H4 (cell line): Measurements from ENCODE around the gene TENM4. TPM values are rescaled to one million over a fixed set of nuclear protein-coding genes. Genes with fewer than 3 reads are reported as not detected.

ENCODE experiments used
- DNase-seq: peaks from one replicate; pipeline ENCODE4 v3.0.0-alpha.2; 2015; ENCODE audit warnings: low spot score
- total RNA-seq: library from RNA; depleted of rRNA; stranded (reverse); fragments of >200 nt; shearing (Covaris generic); gene quantifications from 2 replicates; pipeline ENCODE4 v1.2.3, GENCODE V29; 2014

Gene TENM4
- total RNA-seq, 1 experiment from 2014 or later = 0.31 TPM

DNA sequence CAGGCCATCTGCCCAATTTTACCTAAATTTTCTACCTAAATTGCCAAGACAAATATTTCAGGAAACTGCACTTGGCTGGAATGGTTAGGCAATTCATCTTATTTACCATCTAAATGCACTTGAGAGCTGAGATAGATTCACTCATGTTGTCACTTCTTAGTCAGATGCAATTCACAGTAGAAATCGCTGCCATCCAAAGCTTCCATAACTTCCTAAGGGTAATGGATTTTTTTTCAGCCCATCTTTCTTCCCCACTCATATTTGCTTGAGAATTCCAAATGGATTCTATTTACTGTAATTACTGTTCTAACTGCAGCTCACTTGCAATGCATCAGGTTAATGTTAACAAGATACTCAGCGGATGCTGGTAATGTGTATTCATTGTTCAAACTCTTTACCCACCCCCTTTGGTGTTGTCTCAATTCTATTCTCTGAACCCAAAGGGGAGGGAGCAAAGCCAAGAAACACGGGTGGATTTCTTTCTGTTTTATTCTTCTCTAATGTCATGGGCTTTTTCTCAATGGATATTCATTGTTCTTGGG lies 96.0 kb downstream of the TENM4 start:
- no peak for DNase-seq

DNA sequence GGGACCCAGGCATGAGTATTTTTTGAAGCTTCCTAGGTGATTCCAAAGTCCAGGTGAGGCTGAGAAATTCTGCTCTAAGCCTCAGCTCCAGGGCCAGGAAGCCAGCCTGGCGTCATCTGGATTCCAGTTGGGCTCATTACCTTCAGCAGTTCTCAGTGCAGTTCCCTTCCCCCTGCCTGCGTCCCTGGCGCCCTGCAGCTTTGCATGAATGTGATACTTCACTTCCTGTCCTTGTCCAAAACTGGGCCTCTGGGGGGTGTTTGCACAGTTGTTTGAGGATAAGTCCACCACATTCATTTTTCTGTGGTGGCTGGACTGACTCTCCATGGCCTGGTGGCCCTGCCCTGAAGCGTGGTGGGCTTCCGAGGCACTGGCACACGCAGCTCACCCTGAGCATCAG lies 98.1 kb downstream of the TENM4 start:
- DNase-seq = no peak

DNA sequence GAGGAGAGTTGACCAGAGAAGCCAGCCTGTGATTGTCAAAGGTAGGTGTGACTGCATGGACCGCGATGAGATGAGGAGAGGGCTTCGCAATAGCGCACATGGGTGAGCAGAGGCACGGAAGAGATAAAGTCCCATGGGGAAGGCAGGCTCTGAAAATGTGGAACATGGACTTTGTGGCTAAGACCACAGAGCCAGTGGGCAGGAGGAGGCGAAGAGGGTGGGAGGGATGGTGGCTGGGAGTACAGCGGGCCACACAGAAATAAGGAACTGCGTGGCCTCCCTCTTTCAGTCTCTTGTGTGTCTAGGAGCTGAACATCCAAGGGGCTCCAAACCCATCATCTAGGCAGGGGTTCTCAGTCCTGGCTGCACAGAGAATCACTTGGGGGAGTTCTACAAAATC lies 98.6 kb downstream of the TENM4 start:
- no peak for DNase-seq

DNA sequence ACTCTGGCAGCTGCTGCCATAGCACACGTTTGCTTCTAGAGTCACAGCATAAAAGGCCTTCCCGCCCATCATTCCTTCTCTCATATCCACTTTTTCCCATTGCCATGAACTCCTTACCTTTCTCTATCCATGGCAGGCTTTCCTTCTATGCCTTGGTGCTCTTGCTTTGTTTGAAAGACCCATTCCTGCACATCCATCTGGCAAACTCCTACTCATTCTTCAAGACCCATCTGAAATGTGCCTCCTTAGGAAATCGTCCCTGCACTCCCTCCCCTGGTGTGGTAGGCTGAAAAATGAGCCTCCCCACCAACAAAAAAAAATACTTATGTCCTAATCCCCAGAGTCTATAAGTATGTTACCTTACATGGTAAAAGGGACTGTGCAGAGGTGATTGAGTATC lies 100.3 kb downstream of the TENM4 start:
- no peak for DNase-seq

DNA sequence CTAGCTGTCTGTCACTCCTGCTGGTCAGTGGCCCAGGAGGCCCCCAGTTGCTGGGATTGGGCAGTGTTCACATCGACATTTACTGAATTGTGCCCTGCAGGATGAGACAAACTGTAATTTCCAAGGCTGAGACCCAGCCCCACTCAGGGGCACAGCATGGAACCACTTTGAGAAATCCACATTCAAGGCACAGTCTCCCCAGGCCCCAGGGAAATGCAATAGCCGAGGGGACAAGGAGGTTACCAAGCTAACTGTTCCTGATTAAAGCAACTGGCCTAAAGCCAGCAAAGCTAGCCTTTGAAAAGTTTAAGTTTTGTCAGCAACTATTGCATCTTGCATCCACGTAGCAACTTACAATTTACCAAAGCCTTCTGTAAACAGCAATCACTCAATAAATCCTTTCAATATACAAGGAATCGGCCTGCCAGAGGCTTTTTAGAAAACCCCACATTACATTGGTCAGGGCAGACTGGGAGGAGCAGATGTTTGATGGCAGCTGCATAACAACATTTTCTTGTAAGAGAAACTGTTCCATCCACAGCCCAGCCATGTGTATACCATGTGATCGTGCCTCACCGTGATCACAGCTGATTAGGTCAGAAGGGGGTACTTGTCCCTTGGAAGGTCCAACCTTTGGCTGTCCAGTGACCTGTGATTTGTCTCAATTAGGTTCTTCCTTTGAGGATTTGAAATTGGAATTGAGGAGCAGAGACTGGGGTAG lies 103.9 kb downstream of the TENM4 start:
- DNase-seq = no peak

DNA sequence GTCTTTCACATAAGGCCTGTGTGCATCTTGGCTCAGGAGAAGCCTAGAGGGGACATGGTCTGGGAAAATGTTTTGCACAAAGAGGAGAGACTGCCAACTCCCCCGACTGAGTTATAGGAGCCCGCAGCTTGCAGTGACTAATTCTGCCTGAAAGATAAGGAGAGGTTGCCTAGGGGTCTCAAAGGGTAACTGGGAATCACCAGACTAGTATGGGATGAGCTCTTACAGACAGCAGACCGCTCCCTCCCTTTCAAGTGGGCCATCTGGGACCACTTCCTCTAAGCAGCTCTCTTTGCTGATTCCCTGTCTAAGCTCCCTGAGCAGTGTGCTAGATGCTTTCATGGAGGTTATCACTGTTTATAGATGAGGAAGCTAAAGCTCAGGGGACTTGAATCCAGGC lies 105.1 kb downstream of the TENM4 start:
- no peak for DNase-seq

DNA sequence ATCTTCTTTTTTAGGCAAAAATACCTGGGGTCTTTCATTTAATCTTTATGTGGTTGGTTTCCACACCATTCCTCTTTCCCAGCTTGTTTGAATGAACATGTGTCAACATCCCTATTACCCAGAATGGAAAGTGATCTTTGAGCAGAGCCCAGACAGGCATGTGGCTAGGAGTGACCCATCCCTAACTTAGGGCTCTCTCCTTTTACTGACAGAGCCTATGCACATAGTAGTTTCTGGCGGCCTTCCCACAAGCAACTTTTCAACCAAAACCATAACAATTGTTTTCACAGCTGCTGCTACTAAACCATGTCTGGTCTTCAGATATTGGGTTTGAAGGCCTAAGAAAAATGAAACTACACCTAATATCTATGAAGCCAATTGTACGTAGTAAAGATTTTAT lies 107.5 kb downstream of the TENM4 start:
- DNase-seq = no peak

DNA sequence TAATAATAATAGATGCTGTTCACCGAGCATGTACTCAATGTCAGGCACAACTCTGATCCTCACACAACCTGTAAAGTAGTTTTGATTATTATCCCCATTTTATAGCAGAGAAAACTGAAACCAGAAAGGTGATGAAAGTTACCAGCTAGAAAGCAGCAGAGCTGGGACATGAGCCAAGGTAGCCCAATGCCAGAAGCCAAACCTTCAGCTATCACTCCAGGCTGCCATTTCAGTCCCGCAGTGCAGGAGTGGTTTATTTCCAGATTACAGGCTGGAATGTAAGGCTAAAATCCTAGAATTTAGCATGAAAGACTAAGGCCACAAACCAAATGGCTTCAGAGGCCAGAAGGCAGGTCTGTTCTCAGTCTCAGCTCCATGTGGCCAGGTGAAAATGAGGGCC lies 108.8 kb downstream of the TENM4 start:
- no peak for DNase-seq

DNA sequence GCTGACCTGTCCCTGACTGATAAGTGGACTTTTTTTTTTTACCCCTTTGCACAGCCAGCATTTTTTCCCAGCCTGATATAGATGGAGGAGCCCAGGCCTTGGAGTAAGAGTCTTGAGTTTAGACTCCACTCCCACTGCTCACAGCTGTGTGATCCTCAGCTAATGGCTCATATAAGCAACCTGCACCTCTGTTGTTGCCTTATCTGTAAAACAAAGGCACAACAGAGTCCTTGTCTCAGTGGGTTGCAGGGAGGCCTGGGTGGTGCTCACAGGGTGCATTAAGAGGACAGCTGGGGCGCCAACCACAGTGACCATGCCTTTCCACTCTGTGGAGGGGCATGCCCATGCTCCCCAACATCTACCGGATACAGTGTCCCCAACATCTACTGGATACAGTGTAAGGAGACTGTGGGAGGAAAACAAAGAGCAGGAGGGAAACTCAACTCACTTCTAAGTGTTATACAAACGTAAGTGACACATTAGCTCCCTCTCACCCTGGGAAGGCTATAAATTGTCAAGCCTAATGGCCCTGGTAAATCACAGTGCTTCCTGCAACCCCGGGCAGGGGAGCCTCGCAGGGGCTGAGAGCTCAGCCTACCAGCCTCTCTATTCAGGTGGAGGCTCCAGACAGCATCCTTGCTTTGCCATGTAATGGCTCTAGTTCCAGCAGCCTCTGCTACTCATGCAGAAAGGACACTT lies 109.5 kb downstream of the TENM4 start:
- DNase-seq = no peak

DNA sequence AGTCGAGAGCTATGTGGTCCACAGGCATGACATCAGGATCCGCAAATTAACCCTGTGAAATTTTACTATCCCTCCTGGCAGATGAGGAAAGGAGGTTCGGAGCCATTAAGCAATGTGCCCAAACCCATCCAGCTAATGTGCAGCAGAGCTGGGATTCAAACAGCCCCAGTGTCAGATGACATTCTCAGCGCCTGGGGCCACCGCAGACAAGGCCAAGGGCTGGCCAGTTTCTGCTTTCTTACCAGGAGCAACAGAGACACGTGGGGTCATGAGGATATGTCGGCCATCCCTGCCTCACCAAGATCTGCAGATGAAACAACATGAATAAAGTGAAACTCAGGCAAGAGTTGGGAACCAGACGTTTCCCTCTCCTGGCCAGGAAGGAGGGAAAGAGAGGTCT lies 110.2 kb downstream of the TENM4 start:
- no peak for DNase-seq

DNA sequence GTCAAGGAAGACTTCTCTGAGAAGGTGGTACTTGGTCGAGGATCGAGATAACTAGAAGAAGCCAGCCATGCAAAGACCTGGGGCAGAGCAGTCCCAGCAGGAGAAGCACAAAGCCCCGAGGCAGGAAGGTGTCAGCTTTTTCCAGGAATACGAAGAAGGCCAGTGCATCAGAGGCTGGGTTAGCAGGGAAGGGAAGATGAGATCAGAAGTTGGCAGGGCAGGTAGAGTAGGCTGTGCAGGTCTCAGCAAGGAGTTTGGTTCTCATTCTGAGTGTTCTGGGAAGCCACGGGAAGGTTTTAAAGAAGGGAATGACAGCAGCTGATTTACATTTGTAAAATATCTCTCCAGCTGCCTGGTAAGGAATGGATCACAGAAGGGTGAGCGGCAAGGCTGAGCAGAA lies 111.3 kb downstream of the TENM4 start:
- DNase-seq = no peak

DNA sequence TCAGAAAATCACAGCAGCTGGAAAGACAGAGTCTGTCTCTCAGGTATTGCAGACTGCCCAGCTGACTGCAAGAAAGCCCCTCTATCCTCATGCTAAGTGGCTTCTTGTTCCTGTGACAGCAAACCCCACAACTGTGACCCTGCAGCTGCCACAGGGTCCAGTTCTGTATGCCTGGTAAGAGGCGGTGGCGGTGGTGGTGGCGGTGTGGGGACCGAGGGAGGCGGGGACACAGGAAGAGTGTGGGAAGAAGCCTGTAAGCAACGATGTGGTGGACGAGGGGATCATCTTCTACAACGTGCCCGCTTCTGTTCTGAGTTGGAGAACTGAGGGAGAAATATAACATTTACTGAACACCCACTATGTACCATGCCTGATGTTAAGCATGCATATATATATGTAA lies 112.4 kb downstream of the TENM4 start:
- no peak for DNase-seq

DNA sequence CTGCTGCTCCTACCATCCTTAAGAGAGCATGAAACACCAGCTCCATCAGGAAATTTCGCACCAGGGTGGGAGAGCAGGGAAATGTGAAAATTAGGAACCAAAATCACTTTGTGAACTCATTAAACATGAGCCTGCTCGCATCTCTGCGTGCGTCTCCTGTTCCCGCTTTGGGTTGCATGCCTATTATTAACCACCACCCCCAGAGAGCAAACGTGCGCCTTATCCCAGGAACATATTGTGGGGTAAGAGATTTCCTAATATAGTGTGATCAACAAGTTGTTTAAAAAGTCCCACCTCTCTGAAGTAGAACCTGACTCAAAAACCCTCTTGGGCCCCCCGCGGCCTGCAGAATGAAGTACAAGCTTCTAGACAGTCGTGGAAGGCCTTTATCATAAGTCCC lies 115.0 kb downstream of the TENM4 start:
- DNase-seq = no peak

DNA sequence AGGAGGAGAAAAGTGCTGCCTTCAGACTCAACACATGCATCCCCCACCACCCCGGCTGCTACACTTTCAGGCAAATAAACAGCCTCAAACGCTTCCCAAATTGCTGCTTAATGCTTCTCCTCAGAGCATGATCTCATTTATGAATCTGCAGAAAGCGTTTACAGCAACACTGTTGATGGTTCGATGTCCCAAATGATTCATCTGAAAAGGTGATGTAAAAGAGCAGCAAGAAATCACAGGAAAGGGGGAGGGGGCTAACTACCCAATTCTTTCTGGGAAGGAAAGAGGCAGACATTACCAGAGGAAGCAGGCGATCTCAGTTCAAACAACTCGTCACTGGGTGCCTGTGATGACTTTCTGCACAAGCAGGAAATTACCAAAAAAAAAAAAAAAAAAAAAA lies 119.6 kb downstream of the TENM4 start:
- DNase-seq = no peak

DNA sequence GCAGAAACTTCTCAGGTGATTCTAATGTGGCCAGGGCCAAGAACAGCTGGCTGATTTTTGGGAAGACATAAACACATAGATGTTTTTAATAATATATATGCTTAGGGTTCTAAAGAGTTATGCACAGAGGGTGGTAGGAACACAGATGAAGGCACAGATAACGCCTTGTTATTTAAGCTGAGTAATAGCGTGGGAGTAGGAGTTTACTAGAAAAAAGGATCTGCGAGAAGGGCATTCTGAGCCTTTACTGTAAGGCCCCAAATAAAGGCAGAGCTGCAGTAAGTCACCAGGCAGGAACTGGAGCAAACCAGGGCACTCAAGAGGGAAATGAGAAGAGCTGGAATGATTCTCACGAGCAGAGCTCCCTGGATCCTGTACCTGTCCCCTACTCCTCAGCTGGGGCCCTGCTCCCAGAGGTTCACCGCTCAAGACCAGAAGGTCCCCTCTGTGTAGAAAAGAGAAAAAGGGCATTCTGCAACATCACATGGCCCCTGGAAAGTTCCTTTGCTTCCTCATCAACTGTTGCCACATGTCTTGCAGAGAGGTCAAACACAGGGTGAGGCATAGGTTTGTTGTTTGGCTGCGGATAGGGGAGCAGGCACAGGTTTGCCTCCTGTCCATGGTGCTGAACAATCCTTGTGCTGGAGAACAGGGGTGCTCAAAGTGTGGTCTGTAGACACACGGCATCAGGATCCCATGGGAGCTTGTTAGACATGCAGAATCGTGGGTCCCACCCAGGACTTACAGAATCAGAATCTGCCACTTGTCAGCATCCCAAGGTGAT lies 125.7 kb downstream of the TENM4 start:
- DNase-seq = no peak

DNA sequence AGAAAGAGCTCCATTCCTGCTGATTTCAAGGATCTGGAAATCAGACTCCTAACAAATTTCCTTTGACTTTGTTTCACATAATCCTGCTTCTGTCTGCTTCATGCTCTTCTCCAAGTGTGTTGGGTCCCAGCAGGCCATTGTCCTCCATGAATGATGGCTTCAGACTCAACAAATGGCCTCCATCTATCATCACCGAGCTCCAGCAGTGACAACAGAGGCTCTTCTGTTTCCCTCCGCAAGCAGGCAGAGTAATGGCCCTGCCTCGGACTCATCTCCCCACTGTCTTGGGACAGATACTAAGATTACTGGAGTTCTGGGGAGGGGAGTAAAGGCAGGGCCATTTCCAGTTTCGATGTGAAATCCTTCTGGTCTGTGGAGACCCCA lies 127.3 kb downstream of the TENM4 start:
- no peak for DNase-seq

DNA sequence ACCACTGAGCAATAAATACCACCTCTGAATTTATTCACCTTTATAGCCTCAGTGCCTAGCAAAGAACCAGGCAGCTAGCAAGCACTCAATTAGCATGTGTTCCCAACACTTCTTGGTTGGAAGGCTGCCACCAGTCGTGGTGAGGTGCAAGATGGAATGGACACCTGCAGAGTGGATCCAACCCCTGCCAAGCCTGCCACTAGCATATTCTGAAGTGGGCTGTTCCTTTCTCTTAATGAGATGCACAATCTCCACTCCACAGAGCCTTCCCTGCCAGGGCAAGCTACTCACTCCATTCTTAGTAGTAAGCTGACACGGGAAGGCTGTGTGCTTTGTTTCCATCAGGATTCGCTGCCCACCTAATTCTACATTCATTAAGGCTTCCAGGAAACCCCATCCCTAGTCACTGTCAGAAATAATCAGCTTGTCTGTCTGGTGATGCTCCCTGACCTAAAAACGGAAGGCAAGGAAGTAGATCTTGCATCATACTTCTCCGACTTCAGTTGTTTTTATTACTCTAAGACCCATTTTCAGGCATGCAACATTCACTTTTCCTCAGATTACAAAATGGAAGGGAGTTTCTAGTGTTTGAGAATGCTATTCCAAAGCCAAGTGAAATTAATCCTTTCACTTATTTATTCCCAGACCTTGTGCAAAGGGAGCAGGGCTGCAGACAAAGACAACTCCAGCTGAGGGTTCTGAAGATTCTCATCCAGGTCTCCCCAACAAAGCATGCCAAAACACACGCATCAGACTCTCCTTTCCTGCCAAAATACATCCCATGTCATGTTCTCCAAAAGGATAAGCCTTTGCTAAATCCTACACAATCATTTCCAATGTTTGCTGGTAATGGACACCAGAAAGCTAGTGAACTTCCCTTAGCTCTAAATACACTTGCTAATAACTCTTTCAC lies 128.0 kb downstream of the TENM4 start:
- DNase-seq = no peak

DNA sequence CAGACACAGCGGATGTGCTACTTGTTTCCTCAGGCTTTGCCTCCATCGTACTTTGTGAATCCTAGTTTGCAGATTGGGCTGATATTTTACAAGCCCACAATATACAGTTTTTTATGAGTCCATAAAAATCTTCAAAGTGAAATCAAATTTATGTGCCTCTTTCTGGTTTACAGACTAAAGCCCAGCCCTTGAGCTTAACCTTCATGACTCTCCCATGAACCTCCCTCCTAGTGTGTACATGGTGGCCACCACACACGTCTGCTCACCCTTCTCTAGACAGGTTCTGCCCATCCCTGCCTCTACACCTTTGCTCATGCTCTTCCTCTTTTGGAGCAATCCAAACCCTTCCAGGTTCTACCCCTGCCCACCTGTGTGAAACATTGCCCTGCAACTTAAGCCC lies 129.4 kb downstream of the TENM4 start:
- DNase-seq = no peak

DNA sequence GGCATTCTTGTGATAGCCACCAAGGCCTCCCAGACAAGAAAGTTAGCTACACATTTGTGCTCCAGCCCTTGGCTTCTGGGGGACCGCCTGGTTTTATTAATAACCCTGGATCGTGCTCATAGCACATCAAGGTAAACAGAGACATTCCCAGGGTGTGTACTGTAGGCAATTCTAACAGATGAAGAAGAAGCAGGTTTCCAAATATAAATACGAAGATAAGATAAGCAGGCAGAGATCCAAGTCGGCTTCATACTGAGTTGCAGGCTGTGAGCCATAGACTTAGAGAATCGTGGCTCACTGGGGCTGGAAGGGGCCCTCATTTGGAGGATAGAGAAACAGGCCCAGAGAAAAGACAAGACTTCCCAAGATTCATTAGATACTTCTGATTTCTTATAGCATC lies 131.4 kb downstream of the TENM4 start:
- no peak for DNase-seq

DNA sequence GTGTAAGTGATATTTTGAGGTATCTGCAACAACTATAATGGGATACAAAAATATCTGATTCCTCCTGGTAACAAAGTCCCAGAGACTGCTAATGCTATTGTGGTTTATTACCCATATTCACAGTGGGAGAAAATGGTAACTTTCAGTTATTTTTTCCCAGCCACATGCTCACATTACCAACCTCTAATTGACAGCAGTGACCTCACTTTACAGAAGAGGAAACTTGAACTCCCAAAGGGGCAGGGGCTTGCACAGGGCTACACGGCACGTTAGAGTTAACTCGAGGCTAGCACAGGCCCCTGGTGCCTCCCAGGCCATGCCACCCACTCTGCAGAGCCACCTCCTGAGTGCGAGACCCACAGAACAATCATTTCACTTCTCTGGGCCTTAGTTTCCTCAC lies 132.4 kb downstream of the TENM4 start:
- no peak for DNase-seq

DNA sequence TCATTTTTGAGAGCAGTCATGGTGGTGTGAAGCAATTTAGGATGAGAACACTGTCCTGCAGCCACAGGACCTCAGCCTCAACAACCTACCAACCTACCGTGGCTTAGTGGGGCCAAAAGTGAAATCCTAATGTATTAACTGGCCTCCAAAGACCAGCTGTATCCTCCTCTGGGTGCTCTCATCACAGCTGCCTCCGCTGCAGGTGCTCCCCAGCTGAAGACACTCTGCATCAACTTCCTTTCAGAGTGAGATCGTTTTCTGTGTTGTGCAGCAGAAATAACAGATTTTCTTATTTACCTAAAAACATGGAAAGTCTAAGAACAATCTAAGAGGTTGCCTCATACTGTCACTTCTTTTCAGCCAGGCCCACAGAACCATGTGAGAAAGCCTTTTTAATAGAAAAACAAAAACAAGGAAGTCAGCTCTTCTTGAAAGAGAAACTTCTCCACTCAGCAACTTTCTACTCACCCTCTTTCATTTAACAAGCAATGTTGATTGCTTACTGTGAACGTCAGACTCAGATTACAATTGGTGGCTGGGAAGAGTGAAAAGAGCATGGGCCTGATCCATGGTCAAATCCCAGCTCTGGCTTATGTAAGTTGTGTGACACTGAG lies 136.1 kb downstream of the TENM4 start:
- no peak for DNase-seq
